Stimulated activated naive CD8-positive, alpha-beta T cell treated with anti-CD3 and anti-CD28 coated beads, Interleukin-15, Interleukin-2, amounts not matched to agents 100 ng/mL and 50 ng/mL, for 24 hours (primary cell): Measurements from ENCODE around the gene DHX9.

ENCODE experiments used
- H3K27ac Mint-ChIP-seq: one replicate; pipeline ENCODE4 v1.8.0; 2021; ENCODE audit warnings: mild to moderate bottlenecking, mixed read lengths
- H3K27me3 Mint-ChIP-seq: one replicate; pipeline ENCODE4 v1.8.0; 2021; ENCODE audit warnings: mixed read lengths
- H3K36me3 Mint-ChIP-seq: one replicate; pipeline ENCODE4 v1.8.0; 2021; ENCODE audit warnings: low read depth, mixed read lengths
- H3K4me1 Mint-ChIP-seq: one replicate; pipeline ENCODE4 v1.8.0; 2021; ENCODE audit warnings: low read depth, mixed read lengths
- H3K4me3 Mint-ChIP-seq: one replicate; pipeline ENCODE4 v1.8.0; 2021; ENCODE audit warnings: mild to moderate bottlenecking, mixed read lengths
- H3K9me3 Mint-ChIP-seq: one replicate; pipeline ENCODE4 v1.8.0; 2021; ENCODE audit warnings: mixed read lengths

The DHX9 gene

DNA sequence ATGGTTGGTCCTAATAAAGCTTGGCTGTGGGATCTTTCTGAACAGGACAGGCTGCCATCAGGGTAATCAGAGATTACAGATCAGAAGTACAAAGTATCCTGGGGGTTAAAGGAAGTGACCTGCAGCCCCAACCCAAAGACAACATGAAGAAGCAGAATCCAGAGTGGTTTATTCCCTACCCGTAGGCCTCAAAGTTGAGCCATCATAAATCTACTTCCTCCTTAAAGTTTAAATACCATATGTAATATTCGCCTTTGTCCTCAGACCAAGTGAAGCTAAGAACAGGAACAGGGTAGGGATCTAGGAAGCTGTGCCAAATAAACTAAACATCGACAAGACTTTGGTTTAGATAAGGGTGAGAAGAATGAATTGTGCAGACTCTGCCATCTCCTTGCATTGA lies 15.9 kb upstream of the DHX9 start:
- Mint-ChIP-seq H3K27ac (no peak overlapping the region), H3K4me1 (peaks cover 7% of the 10 kb centered on the region), H3K9me3 (no peaks in the 10 kb centered on the region), H3K4me3 (no peak overlapping the region), H3K27me3 (no peaks in the 10 kb centered on the region), H3K36me3 (peaks cover 29% of the 10 kb centered on the region)

DNA sequence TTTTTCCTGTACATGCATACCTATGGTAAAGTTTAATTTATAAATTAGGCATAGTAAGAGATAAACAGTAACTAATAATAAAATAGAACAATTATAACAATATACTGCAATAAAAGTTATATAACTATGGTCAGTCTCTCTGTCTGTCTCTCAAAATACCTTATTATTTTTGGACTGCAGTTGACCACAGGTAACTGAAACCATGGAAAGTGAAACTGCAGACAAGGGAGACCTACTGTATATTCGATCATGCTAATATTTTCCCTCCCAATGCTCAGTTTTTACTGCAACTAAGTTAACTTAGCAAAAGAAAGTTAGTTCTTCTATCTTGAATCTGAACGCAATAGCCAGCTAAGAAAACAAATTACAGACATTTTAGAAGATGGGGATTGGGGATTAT lies 12.3 kb upstream of the DHX9 start:
- Mint-ChIP-seq H3K4me1 (peaks cover 5% of the 10 kb centered on the region), H3K27me3 (no peaks in the 10 kb centered on the region), H3K27ac (no peak overlapping the region), H3K9me3 (no peaks in the 10 kb centered on the region), H3K4me3 (no peak overlapping the region), H3K36me3 (peaks cover 10% of the 10 kb centered on the region)

DNA sequence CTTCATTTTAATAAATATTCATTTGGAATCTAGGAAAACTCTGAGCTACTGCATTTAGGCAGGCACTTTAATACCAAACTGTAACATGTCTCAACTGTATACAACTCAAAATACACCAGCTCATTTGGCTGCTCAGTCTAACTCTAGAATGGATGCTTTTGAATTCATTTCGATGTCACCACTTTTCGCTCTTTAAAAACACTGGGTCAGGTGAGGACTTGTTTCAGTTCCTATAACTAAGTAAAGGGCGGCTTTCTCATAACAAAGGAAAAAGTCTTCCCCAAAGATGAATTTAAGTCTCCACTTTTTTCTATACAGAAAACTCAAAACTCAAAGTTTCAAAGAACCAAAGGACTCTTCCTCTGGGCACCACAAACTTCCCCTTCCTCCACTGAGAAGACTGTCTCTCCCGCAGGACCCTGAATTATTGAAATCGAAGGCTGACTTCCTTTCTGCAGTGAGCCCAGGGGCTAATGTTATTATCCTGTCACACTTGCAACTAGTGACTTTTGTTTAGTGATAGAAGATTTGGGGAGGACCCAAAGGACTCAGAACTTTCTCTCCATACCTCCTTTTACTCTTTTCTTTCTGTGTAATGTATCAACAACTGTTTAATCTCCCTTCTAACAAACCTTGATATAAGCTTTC lies 9.7 kb upstream of the DHX9 start:
- peaks cover 5% of the 10 kb centered on the region for H3K4me1 Mint-ChIP-seq
- H3K4me3 Mint-ChIP-seq: no peak overlapping the region
- peaks cover 10% of the 10 kb centered on the region for H3K36me3 Mint-ChIP-seq
- no peaks in the 10 kb centered on the region for H3K9me3 Mint-ChIP-seq
- no peaks in the 10 kb centered on the region for H3K27me3 Mint-ChIP-seq
- H3K27ac Mint-ChIP-seq: no peak overlapping the region

DNA sequence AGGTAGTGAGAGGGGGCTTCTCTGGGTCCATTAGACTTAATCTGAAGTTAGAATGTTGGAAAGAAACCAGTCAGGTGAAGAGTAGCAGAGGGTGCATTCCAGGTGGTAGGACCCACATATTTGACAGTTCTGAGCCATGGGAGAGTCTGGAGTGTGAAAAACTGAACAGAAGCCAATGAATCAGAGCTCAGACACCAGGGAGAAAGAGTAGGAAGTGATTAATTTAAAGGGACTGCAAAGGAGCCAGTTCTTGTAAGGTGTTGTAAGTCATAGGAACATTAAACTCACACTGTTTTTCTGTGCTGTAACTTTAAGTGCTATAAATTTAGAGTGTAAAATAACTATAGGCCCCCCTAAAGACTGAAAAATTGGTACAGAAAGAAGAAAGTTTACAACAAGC lies 5.9 kb upstream of the DHX9 start:
- H3K4me3 Mint-ChIP-seq: no peak overlapping the region
- no peaks in the 10 kb centered on the region for H3K36me3 Mint-ChIP-seq
- H3K27ac Mint-ChIP-seq: no peak overlapping the region

DNA sequence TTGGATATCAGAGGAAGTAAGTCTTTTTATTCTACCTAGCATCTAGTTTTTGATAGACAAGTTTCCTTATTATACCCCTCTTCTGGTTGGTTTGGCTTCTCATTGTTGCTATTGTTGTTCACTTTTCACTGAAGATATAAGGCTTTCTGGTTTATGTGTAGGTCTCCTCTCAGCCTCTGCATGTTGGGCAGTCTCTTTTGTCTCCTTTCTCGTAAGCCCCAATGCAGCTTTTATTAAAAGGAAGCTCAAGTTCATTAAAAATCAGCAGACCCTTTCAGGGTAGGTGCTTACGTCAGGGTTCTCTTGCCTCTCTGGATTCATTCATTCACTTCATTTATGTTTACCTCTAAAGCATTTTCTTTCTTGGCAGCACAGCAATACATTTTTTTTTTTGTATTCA lies 4.8 kb upstream of the DHX9 start:
- no peaks in the 10 kb centered on the region for H3K27me3 Mint-ChIP-seq
- no peak overlapping the region for H3K4me3 Mint-ChIP-seq
- peaks cover 11% of the 10 kb centered on the region for H3K4me1 Mint-ChIP-seq
- no peaks in the 10 kb centered on the region for H3K9me3 Mint-ChIP-seq
- H3K27ac Mint-ChIP-seq: no peak overlapping the region
- no peaks in the 10 kb centered on the region for H3K36me3 Mint-ChIP-seq

More for the DNA sequence above, 5.9 kb upstream of the DHX9 start:
- Mint-ChIP-seq H3K4me1 (peaks cover 5% of the 10 kb centered on the region), H3K9me3 (no peaks in the 10 kb centered on the region), H3K27me3 (no peaks in the 10 kb centered on the region)

DNA sequence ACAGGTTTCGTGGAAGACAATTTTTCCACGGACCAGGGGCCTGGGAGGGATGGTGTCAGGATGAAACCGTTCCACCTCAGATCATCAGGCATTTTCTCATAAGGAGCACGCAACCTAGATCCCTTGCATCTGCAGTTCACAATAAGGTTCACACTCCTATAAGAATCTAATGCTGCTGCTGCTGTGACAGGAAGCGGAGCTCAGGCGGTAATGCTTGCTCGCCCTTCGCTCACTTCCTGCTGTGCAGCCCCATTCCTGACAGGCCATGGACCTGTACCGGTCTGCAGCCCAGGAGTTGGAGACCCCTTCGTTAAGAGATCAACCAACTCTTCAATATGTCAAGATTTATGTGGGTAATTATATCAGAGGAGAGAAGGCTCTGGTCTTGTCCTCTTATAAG lies 3.3 kb upstream of the DHX9 start:
- no peak overlapping the region for H3K27ac Mint-ChIP-seq
- peaks cover 12% of the 10 kb centered on the region for H3K36me3 Mint-ChIP-seq
- no peaks in the 10 kb centered on the region for H3K9me3 Mint-ChIP-seq
- H3K27me3 Mint-ChIP-seq: no peaks in the 10 kb centered on the region
- peaks cover 15% of the 10 kb centered on the region for H3K4me1 Mint-ChIP-seq
- H3K4me3 Mint-ChIP-seq: no peak overlapping the region

DNA sequence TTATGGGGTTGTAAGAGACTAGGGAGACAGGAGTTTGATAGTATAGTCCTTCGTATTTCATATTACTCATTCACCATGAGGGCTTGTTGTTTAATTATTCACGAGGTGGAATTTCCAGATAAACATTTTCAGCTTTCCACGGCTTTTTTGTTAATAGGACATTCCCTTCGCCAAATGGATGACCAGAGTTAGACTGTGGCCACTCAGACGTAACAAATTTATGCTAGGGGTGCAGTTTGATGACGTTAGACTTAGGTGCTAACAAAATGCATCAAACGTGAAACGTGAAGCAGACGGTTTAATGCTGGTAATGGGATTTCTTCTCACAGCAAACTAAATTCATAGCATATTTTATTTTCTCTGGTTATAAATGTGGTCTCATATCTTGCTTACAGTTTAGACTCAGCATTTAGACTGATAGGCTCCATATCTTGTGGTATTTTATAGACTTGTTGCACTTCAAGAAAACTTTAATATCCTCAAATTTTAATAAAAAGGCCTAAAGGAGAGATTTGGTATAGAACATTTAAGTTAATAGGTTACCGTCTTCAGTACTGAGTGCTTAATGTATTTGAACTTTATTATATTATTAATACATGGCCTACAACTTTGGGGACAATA lies 2.3 kb downstream of the DHX9 start:
- Mint-ChIP-seq H3K27me3 (no peaks in the 10 kb centered on the region), H3K4me1 (peaks cover 69% of the 10 kb centered on the region), H3K4me3 (peak overlapping the region; percentile 100), H3K36me3 (peaks cover 66% of the 10 kb centered on the region), H3K9me3 (no peaks in the 10 kb centered on the region), H3K27ac (peak overlapping the region; percentile 100)

DNA sequence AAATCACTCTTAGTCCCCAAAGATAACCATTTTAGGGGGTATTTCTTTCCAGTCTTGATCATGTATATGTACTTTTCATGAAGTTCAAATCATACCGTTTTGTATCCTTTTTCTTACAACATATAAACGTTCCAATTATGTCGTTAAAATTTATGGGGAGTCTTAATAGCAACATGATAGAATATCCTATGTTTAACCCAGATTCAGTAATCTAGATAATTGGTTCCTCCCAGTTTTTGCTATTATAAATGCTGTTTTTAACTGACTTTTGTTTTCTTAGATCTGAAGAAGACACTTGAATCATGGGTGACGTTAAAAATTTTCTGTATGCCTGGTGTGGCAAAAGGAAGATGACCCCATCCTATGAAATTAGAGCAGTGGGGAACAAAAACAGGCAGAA lies 3.1 kb downstream of the DHX9 start:
- Mint-ChIP-seq H3K27ac (peak overlapping the region; percentile 67), H3K4me1 (peaks cover 77% of the 10 kb centered on the region), H3K9me3 (no peaks in the 10 kb centered on the region), H3K27me3 (no peaks in the 10 kb centered on the region), H3K36me3 (peaks cover 74% of the 10 kb centered on the region), H3K4me3 (peak overlapping the region; percentile 100)

DNA sequence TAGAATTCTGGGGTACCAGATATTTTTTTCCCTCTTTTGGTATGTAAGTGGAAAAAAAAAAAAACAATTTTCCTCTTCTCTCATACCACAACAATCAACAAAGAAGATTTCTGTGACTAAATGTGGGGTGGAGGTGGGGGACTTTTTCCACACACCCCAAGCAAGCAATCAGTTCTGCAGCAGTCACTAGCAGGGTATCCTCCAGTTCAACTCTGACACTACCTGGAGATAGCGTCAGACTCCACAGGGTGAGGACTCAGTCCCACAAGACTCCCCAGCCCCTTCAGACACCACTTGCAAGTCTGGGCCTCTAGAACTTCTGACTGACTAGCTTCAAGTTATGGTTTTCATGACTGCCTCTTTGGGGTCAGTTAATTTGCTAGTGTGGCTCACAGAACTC lies 6.2 kb downstream of the DHX9 start:
- Mint-ChIP-seq H3K27me3 (no peaks in the 10 kb centered on the region), H3K36me3 (peaks cover 97% of the 10 kb centered on the region), H3K9me3 (no peaks in the 10 kb centered on the region), H3K4me1 (peaks cover 96% of the 10 kb centered on the region), H3K4me3 (peak overlapping the region; percentile 20), H3K27ac (peak overlapping the region; percentile 78)

DNA sequence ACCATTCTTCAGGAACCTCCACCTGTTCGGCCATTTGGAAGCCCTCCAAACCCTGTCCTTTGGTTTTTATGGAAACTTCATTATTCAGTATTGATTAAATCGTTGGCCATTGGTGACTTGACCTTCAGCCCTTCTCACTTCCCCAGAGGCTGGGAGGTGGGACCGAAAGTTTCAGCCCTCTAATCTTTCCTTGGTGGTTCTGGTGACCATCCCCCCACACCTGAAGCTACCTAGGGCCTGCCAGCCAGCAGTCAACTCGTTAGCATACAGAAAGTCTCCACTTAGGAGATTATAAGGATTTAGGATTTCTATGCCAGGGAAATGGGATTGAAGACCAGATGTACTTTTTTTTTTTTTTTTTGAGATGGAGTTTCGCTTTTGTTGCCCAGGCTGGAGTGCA lies 6.7 kb downstream of the DHX9 start:
- Mint-ChIP-seq H3K36me3 (peaks cover 96% of the 10 kb centered on the region), H3K27me3 (no peaks in the 10 kb centered on the region), H3K4me3 (no peak overlapping the region), H3K9me3 (no peaks in the 10 kb centered on the region), H3K27ac (peak overlapping the region; percentile 36), H3K4me1 (peaks cover 92% of the 10 kb centered on the region)

DNA sequence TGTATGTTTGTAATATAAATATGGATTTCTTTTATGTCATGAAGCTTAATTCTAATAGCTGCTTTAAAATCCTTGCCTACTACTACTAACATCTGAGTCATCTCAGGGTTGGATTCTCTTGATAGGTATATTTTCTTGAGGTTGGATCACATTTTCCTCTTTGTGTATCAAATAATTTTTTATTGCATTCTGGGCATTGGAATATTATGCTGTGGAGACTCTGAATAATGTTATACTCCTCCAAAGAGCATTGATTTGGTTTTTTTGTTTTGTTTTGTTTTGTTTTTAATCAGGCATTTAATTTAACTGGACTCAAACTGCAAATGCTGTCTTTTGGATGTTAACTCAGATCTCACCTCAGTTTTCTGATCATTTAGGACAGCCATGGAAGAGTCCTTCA lies 8.0 kb downstream of the DHX9 start:
- Mint-ChIP-seq H3K4me1 (peaks cover 82% of the 10 kb centered on the region), H3K4me3 (no peak overlapping the region), H3K36me3 (peaks cover 96% of the 10 kb centered on the region), H3K27me3 (no peaks in the 10 kb centered on the region), H3K27ac (peak overlapping the region; percentile 66), H3K9me3 (no peaks in the 10 kb centered on the region)

DNA sequence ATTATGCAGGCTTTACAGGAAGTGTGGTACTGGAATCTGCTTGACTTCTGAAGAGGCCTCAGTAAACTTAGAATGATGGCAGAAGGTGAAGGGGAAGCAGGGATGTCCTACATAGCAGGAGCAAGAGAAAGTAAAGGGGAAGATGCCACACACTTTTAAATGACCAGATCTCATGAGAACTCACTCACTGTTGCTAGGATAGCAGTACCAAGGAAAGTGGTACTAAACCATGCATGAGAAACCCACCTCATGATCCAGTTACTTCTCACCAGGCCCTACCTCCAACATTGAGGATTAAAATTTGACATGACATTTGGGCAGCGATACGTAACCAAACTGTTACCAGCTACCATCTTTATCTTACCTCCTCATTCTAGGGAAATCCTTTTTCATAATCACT lies 9.6 kb downstream of the DHX9 start:
- no peaks in the 10 kb centered on the region for H3K27me3 Mint-ChIP-seq
- H3K27ac Mint-ChIP-seq: peak overlapping the region; percentile 8
- H3K36me3 Mint-ChIP-seq: peaks cover 94% of the 10 kb centered on the region
- H3K4me1 Mint-ChIP-seq: peaks cover 66% of the 10 kb centered on the region
- no peaks in the 10 kb centered on the region for H3K9me3 Mint-ChIP-seq
- H3K4me3 Mint-ChIP-seq: no peak overlapping the region

DNA sequence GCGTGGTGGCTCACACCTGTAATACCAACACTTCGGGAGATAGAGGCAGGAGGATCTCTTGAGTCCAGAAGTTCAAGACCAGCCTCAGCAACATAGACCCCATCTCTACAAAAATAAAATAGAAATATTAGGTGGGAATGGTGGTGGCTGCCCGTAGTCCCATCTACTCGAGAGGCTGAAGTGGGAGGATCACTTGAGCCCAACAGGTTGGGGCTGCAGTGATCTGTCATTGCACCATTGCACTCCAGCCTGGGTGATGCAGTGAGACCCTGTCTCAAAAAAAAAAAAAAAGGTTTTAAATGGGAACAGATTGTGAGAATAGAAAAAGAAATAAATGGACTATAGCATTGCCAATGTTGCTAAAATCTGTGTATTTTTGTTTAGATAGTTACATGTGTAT lies 11.2 kb downstream of the DHX9 start:
- Mint-ChIP-seq H3K27ac (no peak overlapping the region), H3K36me3 (peaks cover 93% of the 10 kb centered on the region), H3K27me3 (no peaks in the 10 kb centered on the region), H3K9me3 (no peaks in the 10 kb centered on the region), H3K4me3 (no peak overlapping the region), H3K4me1 (peaks cover 50% of the 10 kb centered on the region)

DNA sequence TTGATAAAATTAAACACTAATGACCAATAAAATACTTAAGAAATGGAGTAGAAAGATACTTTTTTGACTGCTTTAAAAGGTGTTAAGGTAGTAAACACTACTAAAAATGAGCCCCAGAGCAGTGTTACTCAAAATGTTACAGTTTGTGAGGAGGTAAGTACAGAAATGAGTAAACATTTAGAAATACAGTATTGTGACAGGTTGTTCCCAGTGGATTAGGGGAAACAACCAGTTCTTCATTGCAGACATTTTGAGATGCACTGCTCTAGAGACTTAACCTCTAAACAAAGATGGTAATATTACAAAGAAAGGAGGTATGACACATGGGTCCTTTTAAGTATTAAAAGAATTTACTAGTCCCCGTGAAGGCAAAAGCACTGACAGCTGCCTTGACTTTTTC lies 12.7 kb downstream of the DHX9 start:
- Mint-ChIP-seq H3K4me3 (no peak overlapping the region), H3K9me3 (no peaks in the 10 kb centered on the region), H3K27me3 (no peaks in the 10 kb centered on the region), H3K4me1 (peaks cover 35% of the 10 kb centered on the region), H3K36me3 (peaks cover 94% of the 10 kb centered on the region), H3K27ac (no peak overlapping the region)

DNA sequence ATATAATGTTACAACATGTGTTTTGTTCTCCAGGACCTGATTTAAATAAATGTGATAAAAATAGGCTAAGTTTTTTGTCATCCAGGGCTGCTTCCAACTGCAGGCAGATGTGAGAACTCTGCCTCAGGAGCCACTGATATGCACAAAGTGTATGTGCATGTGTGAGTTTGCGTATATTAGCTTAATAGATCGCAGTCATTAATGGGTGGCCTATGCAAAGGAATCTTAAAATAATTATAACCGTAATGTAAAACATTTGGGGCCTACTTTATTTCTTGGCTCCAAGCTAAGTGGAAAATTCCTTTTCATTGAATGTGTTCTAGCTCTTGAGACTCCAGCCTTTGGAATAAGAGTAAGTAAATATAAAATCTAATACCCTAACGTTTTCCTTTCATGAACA lies 16.8 kb downstream of the DHX9 start:
- Mint-ChIP-seq H3K36me3 (peaks cover 95% of the 10 kb centered on the region), H3K27me3 (no peaks in the 10 kb centered on the region), H3K9me3 (no peaks in the 10 kb centered on the region), H3K4me3 (no peak overlapping the region), H3K4me1 (peaks cover 18% of the 10 kb centered on the region), H3K27ac (no peak overlapping the region)

DNA sequence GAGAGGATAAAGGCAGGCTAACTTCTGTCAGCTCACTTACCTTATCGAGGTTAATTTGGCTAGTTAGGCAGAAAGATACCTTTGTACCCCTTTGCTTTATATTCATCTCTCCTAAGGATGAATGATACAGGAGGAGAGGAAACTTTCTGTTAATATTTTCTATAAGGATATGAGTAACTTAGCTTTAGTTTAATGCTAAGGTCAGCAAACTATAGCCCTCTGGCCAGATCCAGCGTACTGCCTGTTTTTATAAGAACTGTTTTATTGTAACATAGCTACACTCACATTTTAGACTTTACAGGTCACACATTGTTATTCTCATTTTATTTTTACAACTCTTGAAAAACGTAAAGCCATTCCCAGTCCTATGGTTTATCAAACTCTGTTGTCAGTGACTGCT lies 18.1 kb downstream of the DHX9 start:
- Mint-ChIP-seq H3K27ac (no peak overlapping the region), H3K4me3 (no peak overlapping the region), H3K9me3 (no peaks in the 10 kb centered on the region), H3K27me3 (no peaks in the 10 kb centered on the region), H3K4me1 (peaks cover 30% of the 10 kb centered on the region), H3K36me3 (peaks cover 96% of the 10 kb centered on the region)
